Heart right ventricle (tissue), 16 donors: ENCODE data around the gene POLDIP3. TPM values are rescaled to one million over a fixed set of nuclear protein-coding genes. Genes with fewer than 3 reads are reported as not detected.

ENCODE experiments used
- ATAC-seq, 8 donors: fragments of 200-7000 bp; cut with Tn5 transposase; one replicate each; pipeline ENCODE4 v1.9.1; 2020; ENCODE audit warnings: mild to moderate bottlenecking in 8 of 8, moderate library complexity in 8 of 8, moderate number of reproducible peaks in 1 of 8
- DNase-seq, 2 donors: peaks; one replicate each; pipeline ENCODE4 v3.0.0-alpha.2; 2020
- H3K27ac ChIP-seq, 10 donors: fragments of 200-600 bp; sonication (generic) in 2 of 10; one replicate each; pipeline versions ENCODE4 v1.5.0 to v1.8.0; 2020 to 2022; ENCODE audit warnings: mild to moderate bottlenecking in 3 of 10
- H3K27me3 ChIP-seq, 7 donors: fragments of 200-600 bp; one replicate each; pipeline ENCODE4 v1.8.0; 2021 to 2022; ENCODE audit warnings: mild to moderate bottlenecking in 2 of 7
- H3K36me3 ChIP-seq, 9 donors: fragments of 200-600 bp; sonication (generic) in 1 of 9; one replicate each; pipeline versions ENCODE4 v1.5.0 to v1.8.0; 2020 to 2022; ENCODE audit warnings: mild to moderate bottlenecking in 2 of 9
- H3K4me1 ChIP-seq, 9 donors: fragments of 200-600 bp; sonication (generic) in 1 of 9; one replicate each; pipeline versions ENCODE4 v1.5.0 to v1.8.0; 2020 to 2022; ENCODE audit warnings: mild to moderate bottlenecking in 4 of 9
- H3K4me3 ChIP-seq, 10 donors: fragments of 200-600 bp; sonication (generic) in 2 of 10; one replicate each; pipeline versions ENCODE4 v1.5.0 to v1.8.0; 2020 to 2022; ENCODE audit warnings: mild to moderate bottlenecking in 7 of 10, moderate library complexity in 2 of 10
- H3K9me3 ChIP-seq, 11 donors: fragments of 200-600 bp in 10 of 11; sonication (generic) in 2 of 11; one replicate each; pipeline versions ENCODE4 v1.5.0 to v1.8.0; 2013 to 2022; ENCODE audit warnings: mild to moderate bottlenecking in 2 of 11, control low read depth in 1 of 11, moderate library complexity in 1 of 11
- CTCF ChIP-seq, 9 donors: fragments of 200-600 bp; sonication (generic) in 2 of 9; IDR thresholded peaks; one replicate each; pipeline versions ENCODE4 v1.5.0 to v1.8.0; 2021 to 2022; ENCODE audit warnings: antibody characterized with exemption in 9 of 9, mild to moderate bottlenecking in 5 of 9, moderate library complexity in 1 of 9
- WGBS, 2 donors: extraction: QIAGEN DNeasy Blood & Tissue Kit; methylation state at CpG; one replicate each; pipeline ENCODE4 v1.1.7; 2013; ENCODE audit warnings: inconsistent platforms in 1 of 2; 5-methylcytosine and 5-hydroxymethylcytosine counted together
- intact Hi-C, 10 donors: fragments of 100-400 bp; cut with DNase I; formaldehyde crosslinking; loops; one replicate each; pipeline versions ENCODE4 v1.11.1 to v1.14.2; 2022
- polyA plus RNA-seq, 2 donors: library from polyadenylated mRNA; stranded (reverse); fragments of 200-250 nt; gene quantifications; one replicate each; pipeline ENCODE4 v1.2.3, GENCODE V29; 2013
- total RNA-seq, 10 donors: library from RNA; stranded (reverse); fragmentation: NEBNext Ultra II Directional in 3 of 10; extraction: Animal tissue kit (Norgen Biotek cat#: 25700) in 3 of 10; gene quantifications; one replicate each; pipeline versions ENCODE4 v1.2.1 to v1.2.4, GENCODE V29; 2021 to 2023
- donor health status: Arrhythmogenic right ventricular cardiomyopathy.
- donor health status: ischemic (EF 13 %, LVEDD 7.1; RV severe dilation, severe dysfunction).
- donor health status: healthy with polysubstance abuse.
- donor health status: DM: no; HTN: yes; CAD: no.
- donor health status: DM: no; HTN: no; CAD: no.
- donor health status: ischemic (EF 25% LVEDD 6.9; RV normal size, moderate dysfunction).
- donor health status: ischemic (EF 25% LVEDD 5.7; RV mildly dilated, moderate dysfunction).
- donor health status: healthy.
- donor health status: DM: yes; HTN: yes; CAD: no.
- donor health status: Ischemic cardiomyopathy.
- donor health status: ischemic (EF 35%, LVEDD 5.7; RV mildly dilated, moderate dysfunction).
- donor health status: nonischemic (EF 11% LVEDD 7.7; RV severe dilation, severe dysfunction).
- donor health status: DM: yes; HTN: yes; CAD: no.
- donor health status: PGD.
- donor health status: ischemic (EF 29% LVEDD 5.4; RV normal size, mild dysfunction).
- donor health status: nonischemic (EF 23%, LVEDD 6.1; RV moderate dilation, normal function).

The POLDIP3 gene
- total and polyA plus RNA-seq, 12 donors, result 11.9 to 42.6 (median 32.5) TPM

- no peak for TF ChIP-seq CTCF (IDR thresholded peaks at IDR 0.05)
These were observed 22.7 kb downstream of the POLDIP3 start for GRCh38 chr22:42591987-42592386.

GRCh38 chr22:42587588-42588175, 27.0 kb downstream of the POLDIP3 start:
- ATAC-seq, result no peak
- peaks cover 0 to 100% (median 73%) of the 10 kb centered on the region in 9 donors for H3K36me3 ChIP-seq

More at GRCh38 chr22:42591987-42592386, 22.7 kb downstream of the POLDIP3 start:
- H3K4me3 ChIP-seq, result no peak overlapping the region
- peaks cover under 1 to 30% (median 23%) of the 10 kb centered on the region in 9 donors for H3K4me1 ChIP-seq
- H3K36me3 ChIP-seq, result peaks cover 0 to 100% (median 65%) of the 10 kb centered on the region in 9 donors
- WGBS, 2 donors, result 94 to 95% methylated on average over 12 of the region's 12 CpGs
- H3K27me3 ChIP-seq, result no peaks in the 10 kb centered on the region
- no peak for DNase-seq
- H3K9me3 ChIP-seq, result no peaks in the 10 kb centered on the region
- ATAC-seq, result no peak
- no peak overlapping the region for H3K27ac ChIP-seq
- intact Hi-C loops, result no loop called here

GRCh38 chr22:42586381-42586780, 28.3 kb downstream of the POLDIP3 start:
- Histone ChIP-seq H3K27ac (no peak overlapping the region), H3K4me1 (peaks cover 0 to 33% (median 11%) of the 10 kb centered on the region in 9 donors), H3K27me3 (no peaks in the 10 kb centered on the region), H3K9me3 (no peaks in the 10 kb centered on the region), H3K36me3 (peaks cover 0 to 90% (median 63%) of the 10 kb centered on the region in 9 donors), H3K4me3 (no peak overlapping the region)
- ATAC-seq (no peak), DNase-seq (no peak)
- TF ChIP-seq CTCF (IDR thresholded peaks at IDR 0.05), result no peak
- 91 to 94% methylated on average over 4 of the region's 4 CpGs for WGBS, 2 donors
- intact Hi-C loops, result no loop called here

More at GRCh38 chr22:42587588-42588175, 27.0 kb downstream of the POLDIP3 start:
- intact Hi-C loops, result no loop called here
- WGBS, 2 donors, result 72 to 79% methylated on average over 5 of the region's 5 CpGs
- no peak for DNase-seq
- Histone ChIP-seq H3K4me3 (no peak overlapping the region), H3K4me1 (peaks cover 0 to 24% (median 4%) of the 10 kb centered on the region in 9 donors), H3K9me3 (no peaks in the 10 kb centered on the region), H3K27me3 (no peaks in the 10 kb centered on the region), H3K27ac (peak overlapping the region in 1 of 10 donors; percentile 5)
- no peak for TF ChIP-seq CTCF (IDR thresholded peaks at IDR 0.05)

- intact Hi-C loops, result no loop called here
- Histone ChIP-seq H3K27me3 (no peaks in the 10 kb centered on the region), H3K9me3 (no peaks in the 10 kb centered on the region), H3K4me1 (peaks cover 3 to 37% (median 15%) of the 10 kb centered on the region in 9 donors), H3K27ac (peak overlapping the region in 4 of 10 donors; percentile 22 to 53 (median 34)), H3K4me3 (no peak overlapping the region), H3K36me3 (peaks cover 0 to 78% (median 59%) of the 10 kb centered on the region in 9 donors)
- ATAC-seq (peak in 4 of 8 donors; percentile 11 to 54 (median 43)), DNase-seq (no peak)
- 70 to 73% methylated on average over 8 of the region's 8 CpGs for WGBS, 2 donors
- no peak for TF ChIP-seq CTCF (IDR thresholded peaks at IDR 0.05)
These were observed 29.6 kb downstream of the POLDIP3 start for GRCh38 chr22:42585096-42585495.
